ENCODE data around the gene ENTREP1. TPM values are rescaled to one million over a fixed set of nuclear protein-coding genes. Genes with fewer than 3 reads are reported as not detected.
A peak's percentile ranks its signal among the peaks of the same experiment; 100 is the strongest.

Gene ENTREP1
- total RNA-seq, 1 experiment from 2014 or later = 21.3 TPM

DNA sequence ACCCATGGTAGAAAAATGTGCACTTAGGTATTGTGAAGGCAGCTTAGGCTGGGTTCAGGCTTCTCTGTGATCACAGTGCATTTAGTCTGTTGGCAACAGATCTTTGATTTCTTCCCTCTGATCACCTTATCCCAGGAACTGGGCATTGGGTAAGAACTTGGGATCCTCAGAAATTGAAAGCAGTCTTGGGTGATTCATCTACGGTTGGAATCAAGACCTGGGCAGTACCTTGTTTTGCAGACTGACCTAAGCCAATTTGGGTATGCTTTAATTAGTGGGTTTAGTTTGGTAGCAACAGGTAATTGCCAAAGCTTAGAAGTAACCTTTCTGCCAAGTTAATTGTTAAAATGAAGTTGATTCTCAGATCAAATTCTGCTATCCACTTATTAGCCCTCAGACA is 17.8 kb downstream of the ENTREP1 start:
- no peak overlapping the region for H2BK120ac ChIP-seq (ENCODE audit: low read depth, low read length, poor library complexity, severe bottlenecking)
- H3K56ac ChIP-seq (ENCODE audit: insufficient read length, low read depth, low read length) = no peak overlapping the region
- H2BK5ac ChIP-seq (ENCODE audit: insufficient read length, low read length) = no peak overlapping the region
- DNase-seq = no peak
- H2BK12ac ChIP-seq (ENCODE audit: insufficient read length, low read depth, low read length) = no peak overlapping the region
- Mint-ChIP-seq H3K4me1 (peaks cover 37 to 39% of the 10 kb centered on the region in 2 experiments), H3K27ac (peak overlapping the region in 2 of 3 experiments; percentile 45 to 81; a peak in 1 of 7 replicates), H3K4me3 (no peak overlapping the region), H3K9me3 (no peaks in the 10 kb centered on the region), H3K27me3 (ENCODE audit: low read depth) (no peaks in the 10 kb centered on the region), H3K36me3 (ENCODE audit: insufficient read depth in 1 of 3, low read depth in 3 of 3) (no peaks in the 10 kb centered on the region)
- no peak overlapping the region for H3K9ac ChIP-seq (ENCODE audit: extremely low read depth, insufficient read length, low read length)
- no peak overlapping the region for H3K27ac ChIP-seq (ENCODE audit: insufficient read length, low read depth, low read length)
- no peak overlapping the region for H4K5ac ChIP-seq (ENCODE audit: insufficient read length, low read depth, low read length)
- TF ChIP-seq, protein P1, sequence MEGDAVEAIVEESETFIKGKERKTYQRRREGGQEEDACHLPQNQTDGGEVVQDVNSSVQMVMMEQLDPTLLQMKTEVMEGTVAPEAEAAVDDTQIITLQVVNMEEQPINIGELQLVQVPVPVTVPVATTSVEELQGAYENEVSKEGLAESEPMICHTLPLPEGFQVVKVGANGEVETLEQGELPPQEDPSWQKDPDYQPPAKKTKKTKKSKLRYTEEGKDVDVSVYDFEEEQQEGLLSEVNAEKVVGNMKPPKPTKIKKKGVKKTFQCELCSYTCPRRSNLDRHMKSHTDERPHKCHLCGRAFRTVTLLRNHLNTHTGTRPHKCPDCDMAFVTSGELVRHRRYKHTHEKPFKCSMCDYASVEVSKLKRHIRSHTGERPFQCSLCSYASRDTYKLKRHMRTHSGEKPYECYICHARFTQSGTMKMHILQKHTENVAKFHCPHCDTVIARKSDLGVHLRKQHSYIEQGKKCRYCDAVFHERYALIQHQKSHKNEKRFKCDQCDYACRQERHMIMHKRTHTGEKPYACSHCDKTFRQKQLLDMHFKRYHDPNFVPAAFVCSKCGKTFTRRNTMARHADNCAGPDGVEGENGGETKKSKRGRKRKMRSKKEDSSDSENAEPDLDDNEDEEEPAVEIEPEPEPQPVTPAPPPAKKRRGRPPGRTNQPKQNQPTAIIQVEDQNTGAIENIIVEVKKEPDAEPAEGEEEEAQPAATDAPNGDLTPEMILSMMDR (conservative IDR thresholded peaks at IDR 0.05) = no peak
- no peaks in the 10 kb centered on the region for H3K9me3 ChIP-seq (ENCODE audit: control insufficient read depth, low read depth, low read length)
- no peak overlapping the region for H4K91ac ChIP-seq (ENCODE audit: insufficient read length, low read depth, low read length)
- H2AK5ac ChIP-seq (ENCODE audit: insufficient read length, low read length) = no peak overlapping the region
- no CpG with 5 or more reads among the region's 1 CpG for WGBS (ENCODE audit: extremely low coverage, insufficient read length, low lambda C conversion rate)
- H3K79me2 ChIP-seq (ENCODE audit: insufficient read depth, low read length) = no peaks in the 10 kb centered on the region
- H3T11ph ChIP-seq (ENCODE audit: low read length) = no peak overlapping the region
- H4K20me1 ChIP-seq (ENCODE audit: control insufficient read depth, insufficient read depth, insufficient read length) = no peaks in the 10 kb centered on the region
- no peaks in the 10 kb centered on the region; the same call in 1 of the 2 replicates for H3K4me1 ChIP-seq (ENCODE audit: insufficient read depth, low read length)
- H2BK15ac ChIP-seq (ENCODE audit: low read depth, low read length) = no peak overlapping the region
- H3K23ac ChIP-seq (ENCODE audit: insufficient read length, low read depth, low read length) = no peak overlapping the region
- H3K18ac ChIP-seq (ENCODE audit: insufficient read length, low read depth, low read length) = no peak overlapping the region
- H3K4ac ChIP-seq (ENCODE audit: low read depth, low read length) = no peak overlapping the region
- H3K79me1 ChIP-seq (ENCODE audit: insufficient read depth, low read depth, low read length, poor library complexity, severe bottlenecking) = no peaks in the 10 kb centered on the region
- H4K8ac ChIP-seq (replicated peaks; ENCODE audit: insufficient read length, low read depth, low read length) = no peak overlapping the region
- no peak overlapping the region for H2BK20ac ChIP-seq (ENCODE audit: low read depth, low read length, poor library complexity, severe bottlenecking)
- H2AFZ ChIP-seq (ENCODE audit: low read length) = no peak overlapping the region
- H3K27me3 ChIP-seq (ENCODE audit: insufficient read depth, low read length) = no peaks in the 10 kb centered on the region
- H3K23me2 ChIP-seq (ENCODE audit: insufficient read length, low read depth, low read length, poor library complexity, severe bottlenecking) = no peaks in the 10 kb centered on the region
- no peak overlapping the region for H3K14ac ChIP-seq (ENCODE audit: insufficient read depth, low read length)
- H3K4me2 ChIP-seq (ENCODE audit: insufficient read depth, insufficient read length, low read length) = no peak overlapping the region
